A673 (cell line): ENCODE measurements around the gene HRH1.

Experiments
- CTCF ChIP-seq: fragments of 300-800, 200-600 bp; sonication (generic); conservative IDR thresholded peaks from 2 replicates; pipeline ENCODE4 v1.5.1; 2017; ENCODE audit warnings: low read depth, mild to moderate bottlenecking, antibody characterized with exemption, low read length, moderate library complexity, mixed read lengths
- EZH2 ChIP-seq: fragments of 200-600 bp; sonication (generic); IDR thresholded peaks from 2 replicates; pipeline ENCODE4 v1.6.1; 2017; ENCODE audit warnings: borderline replicate concordance, low read depth, mild to moderate bottlenecking, mixed read lengths, antibody characterized with exemption, low read length; ENCODE audit not compliant: poor library complexity, severe bottlenecking

- TF ChIP-seq CTCF (no peak), EZH2 (no peak)
These were observed 44.2 kb downstream of the HRH1 start for GRCh38 chr3:11198495-11198894.
